AG04449 (cell line): Measurements from ENCODE around the gene ARNT2.

Experiments used
- CTCF ChIA-PET: fragments of 350-600 bp; formaldehyde crosslinking; extraction: SDS; loops from one replicate; lab custom pipeline; 2021; ENCODE audit warnings: antibody characterized with exemption; lab: Yijun Ruan, JAX
- POLR2A ChIA-PET: fragments of 400-600, 350-600 bp; formaldehyde crosslinking; extraction: SDS; loops from one replicate; lab custom pipeline; 2020; ENCODE audit warnings: antibody characterized with exemption, inconsistent platforms; lab: Yijun Ruan, JAX
- DNase-seq: peaks from one replicate; pipeline ENCODE4 v3.0.0-alpha.2; 2010; ENCODE audit warnings: low read depth, low spot score
- H3K4me3 ChIP-seq: 2 replicates; pipeline ENCODE4 v1.5.1; 2011; ENCODE audit warnings: low read depth, mild to moderate bottlenecking, control low read depth, low read length
- CTCF ChIP-seq: IDR thresholded peaks from one replicate; pipeline ENCODE4 v1.5.1; 2011; ENCODE audit warnings: mild to moderate bottlenecking, moderate library complexity, low read length, control low read depth, inconsistent platforms; ENCODE audit not compliant: insufficient read depth; ENCODE audit errors: missing control alignments

Gene ARNT2

GRCh38 chr15:80580536-80581260 lies 176.5 kb downstream of the ARNT2 start:
- TF ChIP-seq CTCF: no peak
- ChIA-PET CTCF (interaction anchor here (1.3 to 14.4 kb wide), 5 partner anchors 15 to 199 kb away, joined by 3 to 146 read pairs (median 19); partner anchors contain the start of gene CEMIP), POLR2A (no interaction called here)
- DNase-seq: no peak
- H3K4me3 ChIP-seq: no peak overlapping the region

GRCh38 chr15:80581976-80582375 lies 177.8 kb downstream of the ARNT2 start:
- ChIA-PET POLR2A (no interaction called here), CTCF (interaction anchor here (1.2 to 14.4 kb wide), 6 partner anchors 12 to 197 kb away, joined by 3 to 146 read pairs (median 10); partner anchors contain the start of gene CEMIP)
- TF ChIP-seq CTCF: no peak
- H3K4me3 ChIP-seq: no peak overlapping the region
- no peak for DNase-seq

- TF ChIP-seq CTCF: no peak
- H3K4me3 ChIP-seq: no peak overlapping the region
- POLR2A ChIA-PET: no interaction called here
- no peak for DNase-seq
- CTCF ChIA-PET: interaction anchor here (1.2 to 14.4 kb wide), 4 partner anchors 17 to 193 kb away, joined by 4 to 146 read pairs (median 10); no protein-coding TSS in a partner anchor
Observed at GRCh38 chr15:80582816-80583423, 178.7 kb downstream of the ARNT2 start.

- no peak overlapping the region for H3K4me3 ChIP-seq
- ChIA-PET CTCF (interaction anchor here (3.8 to 14.4 kb wide), 2 partner anchors 19 to 192 kb away, joined by 16 to 146 read pairs; no protein-coding TSS in a partner anchor), POLR2A (no interaction called here)
- no peak for DNase-seq
- TF ChIP-seq CTCF: no peak
Observed at GRCh38 chr15:80584561-80584964, 180.4 kb downstream of the ARNT2 start.

GRCh38 chr15:80584973-80585525 lies 180.9 kb downstream of the ARNT2 start:
- ChIA-PET POLR2A (no interaction called here), CTCF (interaction anchor here (0.6 to 14.4 kb wide), 2 partner anchors 19 to 194 kb away, joined by 3 to 146 read pairs; partner anchors contain the start of gene CEMIP)
- no peak for DNase-seq
- no peak overlapping the region for H3K4me3 ChIP-seq
- TF ChIP-seq CTCF: no peak
